Measurements from ENCODE around the gene LYSET. TPM values are rescaled to one million over a fixed set of nuclear protein-coding genes. Genes with fewer than 3 reads are reported as not detected.
"Not testable (repeated sequence)": the region's sequence is repeated elsewhere in the genome, so short reads cannot be mapped to it uniquely, and the experiment has no call there.

Gene LYSET
- total RNA-seq, 1 donor from 2014 or later = 21.7 TPM

GRCh38 chr14:93223565-93223964 lies 38.4 kb downstream of the LYSET start:
- Mint-ChIP-seq H3K4me3 (no peak overlapping the region), H3K27me3 (no peaks in the 10 kb centered on the region), H3K4me1 (ENCODE audit: unreplicated experiment) (no peaks in the 10 kb centered on the region), H3K9me3 (no peaks in the 10 kb centered on the region), H3K36me3 (peaks cover 32% of the 10 kb centered on the region), H3K27ac (no peak overlapping the region)
- no peak for TF ChIP-seq CTCF (conservative IDR thresholded peaks at IDR 0.05)
- no peak for DNase-seq (ENCODE audit: extremely low spot score, unreplicated experiment)

GRCh38 chr14:93228550-93228949 lies 43.4 kb downstream of the LYSET start:
- Mint-ChIP-seq H3K4me1 (ENCODE audit: unreplicated experiment) (no peaks in the 10 kb centered on the region), H3K4me3 (no peak overlapping the region), H3K36me3 (peaks cover 21% of the 10 kb centered on the region), H3K27ac (no peak overlapping the region), H3K27me3 (no peaks in the 10 kb centered on the region), H3K9me3 (no peaks in the 10 kb centered on the region)
- DNase-seq (ENCODE audit: extremely low spot score, unreplicated experiment) = no peak
- no peak for TF ChIP-seq CTCF (conservative IDR thresholded peaks at IDR 0.05)

- no peak overlapping the region for H3K27ac Mint-ChIP-seq
- no peak for TF ChIP-seq CTCF (conservative IDR thresholded peaks at IDR 0.05)
- H3K4me3 Mint-ChIP-seq = no peak overlapping the region
- no peaks in the 10 kb centered on the region for H3K27me3 Mint-ChIP-seq
- H3K9me3 Mint-ChIP-seq = no peaks in the 10 kb centered on the region
- H3K4me1 Mint-ChIP-seq (ENCODE audit: unreplicated experiment) = no peaks in the 10 kb centered on the region
- no peak for DNase-seq (ENCODE audit: extremely low spot score, unreplicated experiment)
- peaks cover 17% of the 10 kb centered on the region for H3K36me3 Mint-ChIP-seq
These were observed 45.4 kb downstream of the LYSET start for GRCh38 chr14:93230539-93230938.

GRCh38 chr14:93231129-93231979 lies 46.2 kb downstream of the LYSET start:
- TF ChIP-seq CTCF (conservative IDR thresholded peaks at IDR 0.05) = no peak
- no peaks in the 10 kb centered on the region for H3K27me3 Mint-ChIP-seq
- H3K9me3 Mint-ChIP-seq = no peaks in the 10 kb centered on the region
- peaks cover 14% of the 10 kb centered on the region for H3K36me3 Mint-ChIP-seq
- H3K27ac Mint-ChIP-seq = no peak overlapping the region
- H3K4me1 Mint-ChIP-seq (ENCODE audit: unreplicated experiment) = no peaks in the 10 kb centered on the region
- H3K4me3 Mint-ChIP-seq = no peak overlapping the region
- DNase-seq (ENCODE audit: extremely low spot score, unreplicated experiment) = no peak

- Mint-ChIP-seq H3K9me3 (no peaks in the 10 kb centered on the region), H3K4me1 (ENCODE audit: unreplicated experiment) (no peaks in the 10 kb centered on the region), H3K36me3 (peaks cover 9% of the 10 kb centered on the region), H3K27ac (no peak overlapping the region), H3K4me3 (no peak overlapping the region), H3K27me3 (no peaks in the 10 kb centered on the region)
- TF ChIP-seq CTCF (conservative IDR thresholded peaks at IDR 0.05) = no peak
- no peak for DNase-seq (ENCODE audit: extremely low spot score, unreplicated experiment)
These were observed 47.0 kb downstream of the LYSET start for GRCh38 chr14:93232159-93232558.

- H3K9me3 Mint-ChIP-seq; H3K4me1 Mint-ChIP-seq (ENCODE audit: unreplicated experiment); H3K36me3 Mint-ChIP-seq; H3K4me3 Mint-ChIP-seq; H3K27me3 Mint-ChIP-seq; DNase-seq (ENCODE audit: extremely low spot score, unreplicated experiment); H3K27ac Mint-ChIP-seq: not testable (repeated sequence)
These were observed 48.0 kb downstream of the LYSET start for GRCh38 chr14:93233078-93233477.

All from type B pancreatic cell (in vitro differentiated cells).